22Rv1 (cell line): Measurements from ENCODE around the gene BGLAP.

Experiments
- H3K27ac ChIP-seq: fragments of 450-650 bp; 2 replicates; pipeline ENCODE4 v1.5.1; 2017
- ZFX ChIP-seq: fragments of 450-650 bp; IDR thresholded peaks from 2 replicates; pipeline ENCODE4 v1.6.1; 2017; ENCODE audit warnings: antibody characterized with exemption, borderline replicate concordance
- TF ChIP-seq, protein P1 (sequence below): fragments of 450-650 bp; IDR thresholded peaks from 2 replicates; pipeline ENCODE4 v1.5.1; 2017; ENCODE audit warnings: mild to moderate bottlenecking

The BGLAP gene

DNA sequence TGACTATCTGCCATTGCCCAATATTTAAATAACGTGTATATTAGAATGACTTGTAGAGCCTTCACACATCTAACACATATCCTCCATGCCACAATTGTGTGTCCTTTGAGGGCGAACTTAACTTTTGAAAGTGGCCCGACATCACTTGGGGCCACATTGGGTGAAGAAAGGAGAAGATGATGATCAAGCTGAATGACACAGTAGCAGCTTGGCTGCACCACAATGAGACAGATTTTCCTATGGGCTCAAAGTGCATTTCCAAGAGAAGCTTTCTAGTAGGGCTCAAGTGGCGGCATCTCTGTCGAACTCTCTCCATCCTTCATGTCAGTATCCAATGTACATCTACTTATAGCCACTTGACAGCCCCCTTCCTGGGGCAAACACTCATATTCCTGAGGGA, 3.7 kb upstream of the BGLAP start:
- H3K27ac ChIP-seq = no peak overlapping the region
- TF ChIP-seq ZFX = no peak

DNA sequence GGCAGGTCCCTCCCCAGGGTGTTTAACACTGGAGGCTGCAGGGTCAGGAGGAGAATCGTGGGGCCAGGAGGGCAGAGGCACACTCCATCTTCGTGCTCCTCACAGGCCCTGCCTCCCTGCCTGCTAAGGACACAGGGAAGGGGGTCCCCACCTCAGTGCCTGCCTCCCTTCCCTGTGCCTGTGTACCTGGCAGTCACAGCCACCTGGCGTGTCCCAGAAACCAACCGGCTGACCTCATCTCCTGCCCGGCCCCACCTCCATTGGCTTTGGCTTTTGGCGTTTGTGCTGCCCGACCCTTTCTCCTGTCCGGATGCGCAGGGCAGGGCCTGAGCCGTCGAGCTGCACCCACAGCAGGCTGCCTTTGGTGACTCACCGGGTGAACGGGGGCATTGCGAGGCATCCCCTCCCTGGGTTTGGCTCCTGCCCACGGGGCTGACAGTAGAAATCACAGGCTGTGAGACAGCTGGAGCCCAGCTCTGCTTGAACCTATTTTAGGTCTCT, 623 bp upstream of the BGLAP start:
- H3K27ac ChIP-seq = peak overlapping the region; percentile 12; the same call in 1 of the 2 replicates
- TF ChIP-seq ZFX = no peak
- TF ChIP-seq, protein P1, sequence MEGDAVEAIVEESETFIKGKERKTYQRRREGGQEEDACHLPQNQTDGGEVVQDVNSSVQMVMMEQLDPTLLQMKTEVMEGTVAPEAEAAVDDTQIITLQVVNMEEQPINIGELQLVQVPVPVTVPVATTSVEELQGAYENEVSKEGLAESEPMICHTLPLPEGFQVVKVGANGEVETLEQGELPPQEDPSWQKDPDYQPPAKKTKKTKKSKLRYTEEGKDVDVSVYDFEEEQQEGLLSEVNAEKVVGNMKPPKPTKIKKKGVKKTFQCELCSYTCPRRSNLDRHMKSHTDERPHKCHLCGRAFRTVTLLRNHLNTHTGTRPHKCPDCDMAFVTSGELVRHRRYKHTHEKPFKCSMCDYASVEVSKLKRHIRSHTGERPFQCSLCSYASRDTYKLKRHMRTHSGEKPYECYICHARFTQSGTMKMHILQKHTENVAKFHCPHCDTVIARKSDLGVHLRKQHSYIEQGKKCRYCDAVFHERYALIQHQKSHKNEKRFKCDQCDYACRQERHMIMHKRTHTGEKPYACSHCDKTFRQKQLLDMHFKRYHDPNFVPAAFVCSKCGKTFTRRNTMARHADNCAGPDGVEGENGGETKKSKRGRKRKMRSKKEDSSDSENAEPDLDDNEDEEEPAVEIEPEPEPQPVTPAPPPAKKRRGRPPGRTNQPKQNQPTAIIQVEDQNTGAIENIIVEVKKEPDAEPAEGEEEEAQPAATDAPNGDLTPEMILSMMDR = no peak

DNA sequence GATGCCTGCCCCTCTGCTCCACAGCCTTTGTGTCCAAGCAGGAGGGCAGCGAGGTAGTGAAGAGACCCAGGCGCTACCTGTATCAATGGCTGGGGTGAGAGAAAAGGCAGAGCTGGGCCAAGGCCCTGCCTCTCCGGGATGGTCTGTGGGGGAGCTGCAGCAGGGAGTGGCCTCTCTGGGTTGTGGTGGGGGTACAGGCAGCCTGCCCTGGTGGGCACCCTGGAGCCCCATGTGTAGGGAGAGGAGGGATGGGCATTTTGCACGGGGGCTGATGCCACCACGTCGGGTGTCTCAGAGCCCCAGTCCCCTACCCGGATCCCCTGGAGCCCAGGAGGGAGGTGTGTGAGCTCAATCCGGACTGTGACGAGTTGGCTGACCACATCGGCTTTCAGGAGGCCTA, 754 bp downstream of the BGLAP start:
- H3K27ac ChIP-seq = no peak overlapping the region
- TF ChIP-seq ZFX = no peak
- TF ChIP-seq, protein P1 = no peak

DNA sequence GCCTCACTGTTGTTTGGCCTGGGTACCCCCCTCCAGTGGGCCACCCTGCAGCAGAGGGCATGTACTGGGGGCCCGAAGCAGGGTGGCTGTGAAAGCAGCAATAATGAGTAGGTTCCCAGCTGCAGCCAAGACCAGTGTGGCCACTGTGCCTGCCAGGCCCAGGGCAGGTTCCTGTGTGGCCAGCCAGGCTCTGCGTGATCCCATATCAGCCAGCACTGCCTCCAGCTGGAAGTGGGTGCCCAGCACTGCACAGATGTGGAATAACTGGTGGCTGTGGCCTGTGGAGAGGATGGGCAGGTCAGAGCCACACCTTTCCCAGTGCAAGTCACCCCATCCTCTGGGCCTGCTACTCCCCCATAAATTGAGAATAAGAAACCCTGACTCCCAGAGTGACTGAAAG, 2.1 kb downstream of the BGLAP start:
- TF ChIP-seq, protein P1 = no peak
- no peak for TF ChIP-seq ZFX

DNA sequence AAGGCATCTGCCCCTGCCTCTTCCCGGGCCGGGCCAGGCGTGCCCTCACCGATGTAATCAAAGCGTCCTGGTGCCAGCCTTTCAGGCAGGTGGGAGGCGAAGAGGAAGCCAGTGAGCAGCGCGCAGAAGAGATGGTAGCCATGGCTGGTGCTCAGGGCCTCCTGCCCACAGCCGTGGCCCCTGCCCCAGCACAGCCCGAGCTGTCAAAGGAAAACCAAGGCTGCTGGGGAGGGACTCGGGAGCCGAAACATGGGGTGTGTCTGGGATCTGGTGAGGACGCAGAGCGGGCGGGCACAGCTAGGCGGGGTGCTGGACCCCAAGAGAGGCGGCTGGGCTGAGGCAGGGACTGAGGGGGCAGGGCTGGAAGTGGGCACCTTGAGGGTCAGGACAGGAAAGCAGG, 2.7 kb downstream of the BGLAP start:
- peak overlapping the region; percentile 26; the same call in 1 of the 2 replicates for H3K27ac ChIP-seq
- TF ChIP-seq, protein P1 = no peak
- TF ChIP-seq ZFX = no peak

More for the DNA sequence above, 2.1 kb downstream of the BGLAP start:
- peak overlapping the region; percentile 26; the same call in 1 of the 2 replicates for H3K27ac ChIP-seq

DNA sequence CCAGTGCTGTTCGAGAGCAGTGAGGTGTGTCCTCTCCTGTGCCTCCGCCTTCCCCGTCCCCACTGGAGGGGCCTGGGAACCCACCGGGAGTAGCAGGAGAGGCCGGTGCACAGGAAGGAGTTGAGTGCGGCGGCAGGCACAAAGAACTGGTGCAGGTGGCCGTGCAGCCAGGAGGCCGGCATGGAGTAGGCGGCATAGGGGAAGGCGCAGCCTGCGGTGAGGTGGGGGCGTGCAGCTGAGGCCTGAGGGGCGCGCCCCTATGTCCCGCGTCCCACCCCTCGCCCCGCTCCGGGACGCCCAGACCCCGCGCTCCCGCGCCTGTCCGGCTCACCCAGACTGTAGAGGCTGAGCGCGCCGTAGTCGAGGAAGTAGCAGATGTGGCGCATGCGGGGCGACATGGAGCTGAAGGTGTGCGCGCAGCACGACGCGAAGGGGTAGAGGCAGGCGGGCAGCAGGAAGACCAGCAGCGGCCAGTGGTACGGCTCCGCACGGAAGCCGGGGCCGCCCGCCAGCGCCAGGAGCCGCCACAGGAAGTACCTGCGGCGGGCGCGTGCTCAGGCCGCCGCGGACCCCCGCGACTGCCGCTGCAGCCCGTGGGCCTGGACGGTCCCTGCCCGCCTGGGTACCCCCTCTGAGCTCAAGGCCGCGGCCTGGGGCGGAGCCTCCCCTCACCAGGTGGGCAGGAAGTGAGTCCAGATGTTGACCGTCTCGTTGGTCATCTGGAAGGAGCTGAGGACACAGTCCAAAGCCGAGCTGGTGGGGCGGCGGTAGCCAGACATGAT, 3.7 kb downstream of the BGLAP start:
- peak overlapping the region; percentile 55 for H3K27ac ChIP-seq
- TF ChIP-seq ZFX = no peak
- TF ChIP-seq, protein P1 = no peak

DNA sequence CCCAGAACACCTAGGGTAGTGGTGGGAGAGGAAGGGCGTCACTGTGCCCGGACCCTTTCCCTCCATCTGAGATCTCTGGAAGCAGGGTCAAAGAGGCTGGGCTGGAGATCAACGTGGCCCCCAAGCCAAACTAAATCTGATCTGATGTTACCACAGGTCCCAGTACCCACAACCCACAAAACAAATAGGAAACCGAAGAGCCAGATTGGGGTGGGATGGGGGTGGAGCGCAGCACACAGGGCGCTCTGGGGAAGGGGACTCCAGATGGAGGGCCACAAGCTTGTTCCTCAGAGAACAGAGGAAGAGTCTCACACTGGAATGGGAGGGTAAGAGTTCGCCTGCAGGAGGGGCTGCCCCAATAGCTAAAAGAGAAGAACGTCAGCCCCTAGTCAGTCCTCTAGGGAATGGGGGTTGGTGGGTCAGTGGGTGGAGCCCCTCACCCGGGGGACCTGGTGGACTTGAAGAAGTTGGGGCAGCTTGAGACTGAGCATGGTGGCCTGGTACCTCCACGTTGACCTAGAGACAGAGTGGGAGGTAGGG, 4.3 kb downstream of the BGLAP start:
- H3K27ac ChIP-seq = peak overlapping the region; percentile 55
- no peak for TF ChIP-seq ZFX
- TF ChIP-seq, protein P1 = no peak
